Stimulated activated CD8-positive, alpha-beta memory T cell treated with anti-CD3 and anti-CD28 coated beads, Interleukin-12 subunit alpha, Interleukin-12 subunit beta, amount 100 ng/mL, for 24 hours (primary cell): ENCODE data around the gene KLHL25.
"Not testable (repeated sequence)": the region's sequence is repeated elsewhere in the genome, so short reads cannot be mapped to it uniquely, and the experiment has no call there.

Experiments used
- DNase-seq: peaks from one replicate; pipeline ENCODE4 v3.0.0-alpha.2; 2020; ENCODE audit errors: extremely low read depth

Gene KLHL25

GRCh38 chr15:85804481-85805170 is 9.9 kb upstream of the KLHL25 start:
- no peak for DNase-seq

- not testable (repeated sequence) for DNase-seq
Observed at GRCh38 chr15:85802617-85803016, 7.9 kb upstream of the KLHL25 start.

- no peak for DNase-seq
Observed at GRCh38 chr15:85800478-85801123, 5.9 kb upstream of the KLHL25 start.

- not testable (repeated sequence) for DNase-seq
Observed at GRCh38 chr15:85796371-85796770, 1.6 kb upstream of the KLHL25 start.

GRCh38 chr15:85795337-85796305 is 896 bp upstream of the KLHL25 start:
- no peak for DNase-seq

GRCh38 chr15:85793641-85794597 is 806 bp downstream of the KLHL25 start:
- no peak for DNase-seq

- no peak for DNase-seq
Observed at GRCh38 chr15:85792912-85793590, 1.7 kb downstream of the KLHL25 start.

- no peak for DNase-seq
Observed at GRCh38 chr15:85792102-85792731, 2.5 kb downstream of the KLHL25 start.

- no peak for DNase-seq
Observed at GRCh38 chr15:85789496-85789875, 5.2 kb downstream of the KLHL25 start.

- no peak for DNase-seq
Observed at GRCh38 chr15:85788771-85789495, 5.8 kb downstream of the KLHL25 start.

- DNase-seq, result no peak
Observed at GRCh38 chr15:85786781-85787114, 8.0 kb downstream of the KLHL25 start.

- DNase-seq, result no peak
Observed at GRCh38 chr15:85785887-85786780, 8.6 kb downstream of the KLHL25 start.

GRCh38 chr15:85782064-85782463 is 12.7 kb downstream of the KLHL25 start:
- DNase-seq, result no peak

GRCh38 chr15:85781099-85781498 is 13.6 kb downstream of the KLHL25 start:
- no peak for DNase-seq

GRCh38 chr15:85780225-85780985 is 14.3 kb downstream of the KLHL25 start:
- DNase-seq, result no peak

GRCh38 chr15:85779249-85779648 is 15.5 kb downstream of the KLHL25 start:
- DNase-seq, result no peak

GRCh38 chr15:85778107-85778776 is 16.5 kb downstream of the KLHL25 start:
- no peak for DNase-seq
